Ascending aorta (tissue), 2 donors: ENCODE data around the gene UBR1. TPM values are rescaled to one million over a fixed set of nuclear protein-coding genes. Genes with fewer than 3 reads are reported as not detected.
A peak's percentile ranks its signal among the peaks of the same experiment; 100 is the strongest.

Experiments used
- DNase-seq, 2 donors: peaks; one replicate each; pipeline ENCODE4 v3.0.0-alpha.2; 2019; ENCODE audit warnings: low spot score in 2 of 2
- H3K27ac ChIP-seq, 2 donors: fragments of 200-600 bp; sonication (generic); one replicate each; pipeline ENCODE4 v1.5.1; 2016 to 2017; ENCODE audit warnings: mild to moderate bottlenecking in 1 of 2
- H3K27me3 ChIP-seq: fragments of 200-600 bp; sonication (generic); one replicate; pipeline ENCODE4 v1.5.1; 2017
- H3K36me3 ChIP-seq, 2 donors: fragments of 200-600 bp; sonication (generic); one replicate each; pipeline ENCODE4 v1.5.1; 2016
- H3K4me1 ChIP-seq, 2 donors: fragments of 200-600 bp; sonication (generic); one replicate each; pipeline ENCODE4 v1.5.1; 2016 to 2017; ENCODE audit warnings: mild to moderate bottlenecking in 1 of 2
- H3K4me3 ChIP-seq, 2 donors: fragments of 200-600 bp; sonication (generic); one replicate each; pipeline ENCODE4 v1.5.1; 2016 to 2017; ENCODE audit warnings: mild to moderate bottlenecking in 1 of 2
- H3K9me3 ChIP-seq, 2 donors: fragments of 200-600 bp; sonication (generic); one replicate each; pipeline ENCODE4 v1.5.1; 2016
- intact Hi-C: fragments of 100-400 bp; cut with DNase I; formaldehyde crosslinking; loops from one replicate; pipeline ENCODE4 v1.15.1; 2023
- total RNA-seq: library from RNA; depleted of rRNA; stranded (reverse); fragments of >200 nt; gene quantifications from one replicate; pipeline ENCODE4 v1.1.0, GENCODE V29; 2016
- TF ChIP-seq, protein P1 (sequence below), 3 experiments: fragments of 200-600 bp in 2 of 3; fragments of 450-650 bp in 1 of 3; sonication (generic) in 2 of 3; IDR thresholded peaks; one replicate each; pipeline ENCODE4 v1.5.1; 2016 to 2019; ENCODE audit warnings: antibody characterized with exemption in 3 of 3, mild to moderate bottlenecking in 1 of 3, moderate library complexity in 1 of 3

The UBR1 gene
- total RNA-seq, 1 donor from 2014 or later = 8.2 TPM

DNA sequence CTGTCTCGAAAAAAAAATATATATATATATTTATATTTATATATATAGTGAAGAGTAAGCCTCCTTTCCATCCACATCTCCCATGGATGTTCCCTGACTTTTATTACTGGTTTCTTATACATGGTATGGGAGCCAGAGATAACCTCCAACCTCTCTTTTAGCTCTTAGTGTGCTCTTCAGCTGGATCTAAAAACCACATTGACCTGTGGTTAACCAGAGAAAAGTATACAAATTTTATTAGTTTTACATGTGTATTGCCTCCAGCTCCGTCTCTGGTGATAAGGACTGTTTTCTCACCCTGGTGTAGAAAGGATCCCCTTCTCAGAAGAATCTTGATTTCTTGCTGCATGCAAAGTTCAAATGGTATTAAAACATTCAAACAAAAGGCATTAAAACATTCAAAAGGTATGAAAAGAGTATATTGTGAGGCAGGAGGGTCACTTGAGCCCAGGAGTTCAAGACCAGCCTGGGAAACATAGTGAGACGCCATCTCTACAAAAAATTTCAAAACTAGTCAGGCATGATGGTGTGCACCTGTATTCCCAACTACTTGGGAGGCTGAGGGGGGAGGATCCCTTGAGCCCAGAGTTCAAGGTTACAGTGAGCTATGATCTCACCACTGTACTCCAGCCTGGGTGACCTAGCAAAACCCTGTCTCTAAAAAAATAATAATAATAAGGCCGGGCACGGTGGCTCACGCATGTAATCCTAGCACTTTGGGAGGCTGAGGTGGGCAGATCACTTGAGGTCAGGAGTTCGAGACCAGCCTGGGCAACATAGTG lies 171.8 kb downstream of the UBR1 start:
- Histone ChIP-seq H3K9me3 (no peaks in the 10 kb centered on the region), H3K27ac (no peak overlapping the region), H3K27me3 (no peaks in the 10 kb centered on the region), H3K36me3 (no peaks in the 10 kb centered on the region), H3K4me1 (peaks cover 0 to 12% of the 10 kb centered on the region in 2 donors), H3K4me3 (no peak overlapping the region)
- DNase-seq = no peak
- TF ChIP-seq, protein P1, sequence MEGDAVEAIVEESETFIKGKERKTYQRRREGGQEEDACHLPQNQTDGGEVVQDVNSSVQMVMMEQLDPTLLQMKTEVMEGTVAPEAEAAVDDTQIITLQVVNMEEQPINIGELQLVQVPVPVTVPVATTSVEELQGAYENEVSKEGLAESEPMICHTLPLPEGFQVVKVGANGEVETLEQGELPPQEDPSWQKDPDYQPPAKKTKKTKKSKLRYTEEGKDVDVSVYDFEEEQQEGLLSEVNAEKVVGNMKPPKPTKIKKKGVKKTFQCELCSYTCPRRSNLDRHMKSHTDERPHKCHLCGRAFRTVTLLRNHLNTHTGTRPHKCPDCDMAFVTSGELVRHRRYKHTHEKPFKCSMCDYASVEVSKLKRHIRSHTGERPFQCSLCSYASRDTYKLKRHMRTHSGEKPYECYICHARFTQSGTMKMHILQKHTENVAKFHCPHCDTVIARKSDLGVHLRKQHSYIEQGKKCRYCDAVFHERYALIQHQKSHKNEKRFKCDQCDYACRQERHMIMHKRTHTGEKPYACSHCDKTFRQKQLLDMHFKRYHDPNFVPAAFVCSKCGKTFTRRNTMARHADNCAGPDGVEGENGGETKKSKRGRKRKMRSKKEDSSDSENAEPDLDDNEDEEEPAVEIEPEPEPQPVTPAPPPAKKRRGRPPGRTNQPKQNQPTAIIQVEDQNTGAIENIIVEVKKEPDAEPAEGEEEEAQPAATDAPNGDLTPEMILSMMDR (IDR thresholded peaks at IDR 0.05) = no peak
- intact Hi-C loops = no loop called here

- no peaks in the 10 kb centered on the region for H3K27me3 ChIP-seq
- DNase-seq = no peak
- TF ChIP-seq, protein P1 (IDR thresholded peaks at IDR 0.05) = no peak
- intact Hi-C loops = no loop called here
- no peak overlapping the region for H3K4me3 ChIP-seq
- peaks cover 0 to 12% of the 10 kb centered on the region in 2 donors for H3K4me1 ChIP-seq
- H3K27ac ChIP-seq = peak overlapping the region in 1 of 2 donors; percentile 27
- H3K9me3 ChIP-seq = no peaks in the 10 kb centered on the region
- no peaks in the 10 kb centered on the region for H3K36me3 ChIP-seq
Observed at GRCh38 chr15:42932833-42933515, 172.9 kb downstream of the UBR1 start.

DNA sequence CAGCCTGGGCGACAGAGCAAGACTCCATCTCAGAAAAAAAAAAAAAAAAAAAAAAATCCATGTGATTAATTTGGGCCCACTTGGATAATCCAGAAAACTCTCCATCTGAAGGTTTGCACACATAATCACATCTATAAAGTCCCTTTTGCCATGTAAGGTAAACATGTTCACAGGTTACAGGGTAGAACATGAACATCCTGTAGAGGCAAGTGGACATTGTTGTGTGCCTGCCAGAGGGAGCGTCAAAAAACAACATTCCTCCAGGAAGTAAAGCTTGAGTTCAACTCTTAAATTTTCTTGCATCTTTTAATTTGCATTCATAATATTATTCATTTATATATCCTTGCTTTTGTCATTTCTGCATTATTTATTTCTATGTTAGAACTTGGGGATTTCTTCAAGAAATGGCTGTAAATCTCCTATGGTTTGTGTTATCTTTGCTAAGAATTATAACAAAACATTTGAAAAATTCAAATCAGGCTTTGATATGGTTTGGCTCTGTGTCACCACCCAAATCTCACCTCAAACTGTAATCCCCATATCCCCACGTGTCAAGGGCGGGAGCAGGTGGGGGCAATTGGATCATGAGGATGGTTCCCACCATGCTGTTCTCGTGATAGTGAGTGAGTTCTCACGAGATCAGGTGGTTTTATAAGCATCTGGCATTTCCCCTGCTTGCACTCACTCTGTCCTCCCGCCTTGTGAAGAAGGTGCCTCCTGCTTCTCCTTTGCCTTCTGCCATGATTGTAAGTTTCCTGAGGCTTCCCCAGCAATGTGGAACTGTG lies 173.9 kb downstream of the UBR1 start:
- Histone ChIP-seq H3K27ac (no peak overlapping the region), H3K4me3 (no peak overlapping the region), H3K9me3 (no peaks in the 10 kb centered on the region), H3K4me1 (peaks cover 0 to 12% of the 10 kb centered on the region in 2 donors), H3K36me3 (no peaks in the 10 kb centered on the region), H3K27me3 (no peaks in the 10 kb centered on the region)
- DNase-seq = no peak
- TF ChIP-seq, protein P1 (IDR thresholded peaks at IDR 0.05) = no peak
- intact Hi-C loops = no loop called here

DNA sequence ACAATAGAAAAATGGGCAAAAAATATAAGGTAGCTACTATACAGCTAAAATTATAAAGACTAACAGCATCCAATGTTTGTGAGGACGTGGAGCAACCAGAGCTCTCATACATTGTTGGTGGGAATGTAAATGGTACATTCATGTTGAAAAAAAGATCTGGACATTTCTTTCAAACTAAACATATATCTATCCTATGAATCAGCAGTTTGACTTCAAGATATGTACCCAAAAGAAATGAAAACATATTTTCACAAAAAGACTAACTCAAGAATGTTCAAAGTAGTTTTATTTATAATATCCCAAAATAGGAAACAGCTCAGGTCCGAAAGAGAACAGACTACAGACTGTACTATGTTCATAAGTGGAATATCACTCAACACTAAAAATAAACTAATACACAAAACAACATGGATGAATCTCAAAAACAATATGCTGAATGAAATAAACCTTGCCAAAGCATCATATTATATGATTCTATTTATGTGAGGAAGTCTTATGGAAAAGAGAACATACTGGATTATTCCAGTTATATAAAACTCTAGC lies 176.5 kb downstream of the UBR1 start:
- H3K4me3 ChIP-seq = no peak overlapping the region
- TF ChIP-seq, protein P1 (IDR thresholded peaks at IDR 0.05) = no peak
- no peaks in the 10 kb centered on the region for H3K9me3 ChIP-seq
- no peaks in the 10 kb centered on the region for H3K27me3 ChIP-seq
- H3K27ac ChIP-seq = peak overlapping the region; percentile 55 to 65
- peaks cover 0 to 14% of the 10 kb centered on the region in 2 donors for H3K4me1 ChIP-seq
- intact Hi-C loops = loop anchor here (5.0 kb wide), 2 partner anchors 127 to 207 kb away; no protein-coding TSS in a partner anchor
- no peak for DNase-seq
- no peaks in the 10 kb centered on the region for H3K36me3 ChIP-seq

DNA sequence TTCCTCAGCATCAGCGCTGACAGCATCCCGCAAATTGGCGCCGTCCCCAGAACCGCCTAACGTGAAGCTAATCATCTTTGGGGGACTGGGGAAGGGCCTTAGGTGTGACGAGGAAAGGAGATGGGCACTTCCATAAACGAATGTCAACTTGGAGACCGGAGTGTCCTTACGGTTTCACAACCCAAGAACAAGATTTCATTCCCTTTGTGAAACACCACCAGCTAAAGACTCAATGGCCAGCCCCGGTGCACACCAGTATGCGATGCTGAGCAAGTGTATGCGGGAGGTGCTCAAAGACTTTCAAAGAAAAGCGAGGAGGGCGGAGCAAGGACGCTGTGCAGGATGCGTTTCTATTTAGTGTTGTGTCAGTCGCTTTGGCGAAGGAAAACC lies 184.5 kb downstream of the UBR1 start:
- no peaks in the 10 kb centered on the region for H3K9me3 ChIP-seq
- DNase-seq = peak in 1 of 2 donors; percentile 68
- H3K27ac ChIP-seq = peak overlapping the region; percentile 54 to 91
- intact Hi-C loops = loop anchor here (1.0 kb wide), 1 partner anchor 185 kb away; the partner anchor contains the start of gene UBR1
- H3K4me1 ChIP-seq = peaks cover 0 to 6% of the 10 kb centered on the region in 2 donors
- TF ChIP-seq, protein P1 (IDR thresholded peaks at IDR 0.05) = no peak
- no peaks in the 10 kb centered on the region for H3K27me3 ChIP-seq
- H3K36me3 ChIP-seq = no peaks in the 10 kb centered on the region
- H3K4me3 ChIP-seq = peak overlapping the region; percentile 79 to 94
